ENCODE results near the gene ASTN2. TPM values are rescaled to one million over a fixed set of nuclear protein-coding genes. Genes with fewer than 3 reads are reported as not detected.

Gene ASTN2
- total and polyA plus RNA-seq, 2 donors (not counting 3 experiments of a cell fraction or from before 2014, with no cell fraction given): 1.0 to 1.9 TPM

DNA sequence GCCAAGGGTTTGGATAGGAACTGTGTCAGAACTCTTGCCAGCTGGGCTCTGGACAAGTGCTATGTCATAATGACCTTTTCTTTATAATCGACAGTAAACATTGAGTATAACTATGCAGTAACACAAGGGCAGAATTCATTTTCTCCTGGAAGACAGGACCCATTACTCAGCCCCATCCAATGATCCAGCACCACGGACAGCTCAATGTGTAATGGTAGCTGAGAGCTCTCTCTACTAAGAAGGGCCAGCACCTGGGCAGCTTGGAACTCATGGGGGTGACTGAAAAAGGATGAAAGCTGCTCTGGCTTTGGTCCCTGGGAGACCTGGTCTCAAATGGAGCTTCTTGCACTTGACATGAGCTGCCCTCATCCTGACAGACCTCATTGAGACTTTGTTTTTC lies 380.0 kb downstream of the ASTN2 start:
- TF ChIP-seq EZH2 (IDR thresholded peaks at IDR 0.05; ENCODE audit: borderline replicate concordance, low read depth, low read length, severe bottlenecking) (no peak), GATA2 (IDR thresholded peaks at IDR 0.05; ENCODE audit: insufficient read depth, insufficient read length, low read depth, low read length) (no peak), FOS (IDR thresholded peaks at IDR 0.05; ENCODE audit: borderline replicate concordance, insufficient read depth, low read length) (no peak), POLR2AphosphoS5 (IDR thresholded peaks at IDR 0.05; ENCODE audit: insufficient read depth, low read depth, low read length) (no peak), JUN (IDR thresholded peaks at IDR 0.05; ENCODE audit: borderline replicate concordance, insufficient read depth, insufficient read length, low read depth) (no peak), POLR2A (IDR thresholded peaks at IDR 0.05; ENCODE audit: low read depth, low read length) (no peak)
- TF ChIP-seq, protein P1, sequence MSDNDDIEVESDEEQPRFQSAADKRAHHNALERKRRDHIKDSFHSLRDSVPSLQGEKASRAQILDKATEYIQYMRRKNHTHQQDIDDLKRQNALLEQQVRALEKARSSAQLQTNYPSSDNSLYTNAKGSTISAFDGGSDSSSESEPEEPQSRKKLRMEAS (IDR thresholded peaks at IDR 0.05; ENCODE audit: insufficient read depth, insufficient read length): no peak
- TF ChIP-seq, protein P2, sequence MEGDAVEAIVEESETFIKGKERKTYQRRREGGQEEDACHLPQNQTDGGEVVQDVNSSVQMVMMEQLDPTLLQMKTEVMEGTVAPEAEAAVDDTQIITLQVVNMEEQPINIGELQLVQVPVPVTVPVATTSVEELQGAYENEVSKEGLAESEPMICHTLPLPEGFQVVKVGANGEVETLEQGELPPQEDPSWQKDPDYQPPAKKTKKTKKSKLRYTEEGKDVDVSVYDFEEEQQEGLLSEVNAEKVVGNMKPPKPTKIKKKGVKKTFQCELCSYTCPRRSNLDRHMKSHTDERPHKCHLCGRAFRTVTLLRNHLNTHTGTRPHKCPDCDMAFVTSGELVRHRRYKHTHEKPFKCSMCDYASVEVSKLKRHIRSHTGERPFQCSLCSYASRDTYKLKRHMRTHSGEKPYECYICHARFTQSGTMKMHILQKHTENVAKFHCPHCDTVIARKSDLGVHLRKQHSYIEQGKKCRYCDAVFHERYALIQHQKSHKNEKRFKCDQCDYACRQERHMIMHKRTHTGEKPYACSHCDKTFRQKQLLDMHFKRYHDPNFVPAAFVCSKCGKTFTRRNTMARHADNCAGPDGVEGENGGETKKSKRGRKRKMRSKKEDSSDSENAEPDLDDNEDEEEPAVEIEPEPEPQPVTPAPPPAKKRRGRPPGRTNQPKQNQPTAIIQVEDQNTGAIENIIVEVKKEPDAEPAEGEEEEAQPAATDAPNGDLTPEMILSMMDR (IDR thresholded peaks at IDR 0.05; ENCODE audit: extremely low read depth in 1 of 2, insufficient read depth in 1 of 2, low read depth in 1 of 2, low read length in 2 of 2): no peak
- Histone ChIP-seq H3K4me2 (ENCODE audit: insufficient read depth, low read length) (no peak overlapping the region), H3K27ac (ENCODE audit: insufficient read depth, low read depth, low read length) (no peak overlapping the region), H3K36me3 (ENCODE audit: control insufficient read depth in 2 of 2, extremely low read depth in 1 of 2, insufficient read depth in 2 of 2, low read length in 2 of 2) (no peaks in the 10 kb centered on the region), H4K20me1 (replicated peaks; ENCODE audit: control insufficient read depth, extremely low read depth, insufficient read depth, low read length) (no peaks in the 10 kb centered on the region), H3K9ac (replicated peaks; ENCODE audit: extremely low read depth, insufficient read depth, low read length) (no peak overlapping the region), H3K4me1 (ENCODE audit: control insufficient read depth, extremely low read depth, insufficient read depth, low read length) (no peaks in the 10 kb centered on the region), H3K79me2 (ENCODE audit: control insufficient read depth, insufficient read depth, low read length) (no peaks in the 10 kb centered on the region), H3K9me1 (replicated peaks; ENCODE audit: control insufficient read depth, extremely low read depth, insufficient read depth, low read length) (no peaks in the 10 kb centered on the region), H2AFZ (ENCODE audit: low read depth, low read length) (no peak overlapping the region), H3K27me3 (ENCODE audit: control insufficient read depth in 2 of 2, insufficient read depth in 2 of 2, low read length in 2 of 2) (no peaks in the 10 kb centered on the region), H3K4me3 (replicated peaks in 1 of 3; ENCODE audit: insufficient read depth in 1 of 3, low read depth in 1 of 3, low read length in 3 of 3) (no peak overlapping the region), H3K9me3 (replicated peaks; ENCODE audit: control insufficient read depth, insufficient read depth, low read length) (peaks cover 3% of the 10 kb centered on the region)
- no peak for DNase-seq (ENCODE audit: low read depth, low spot score)
- CTCF ChIA-PET: no interaction called here
- no TSS peak for BruUV-seq (replicated peaks)
- no peak for FAIRE-seq
- intact Hi-C loops (cut with micrococcal nuclease): no loop called here
- dilution Hi-C loops (cut with MboI; ENCODE audit: extremely low pct_ligation_motif_present, low sequenced_read_pairs): no loop called here
- POLR2A ChIA-PET: no interaction called here

All from endothelial cell of umbilical vein (primary cell).